GM12875 (cell line): Measurements from ENCODE around the gene GUCD1.

Experiments
- H3K4me3 ChIP-seq: one replicate; pipeline ENCODE4 v1.5.1; 2011; ENCODE audit warnings: low read depth, low read length, control low read depth
- TF ChIP-seq, protein P1 (sequence below): IDR thresholded peaks from 2 replicates; pipeline ENCODE4 v1.5.1; 2011; ENCODE audit warnings: low read depth, mild to moderate bottlenecking, control low read depth, inconsistent platforms, low read length, moderate library complexity, borderline replicate concordance; ENCODE audit not compliant: insufficient read depth

Gene GUCD1

DNA sequence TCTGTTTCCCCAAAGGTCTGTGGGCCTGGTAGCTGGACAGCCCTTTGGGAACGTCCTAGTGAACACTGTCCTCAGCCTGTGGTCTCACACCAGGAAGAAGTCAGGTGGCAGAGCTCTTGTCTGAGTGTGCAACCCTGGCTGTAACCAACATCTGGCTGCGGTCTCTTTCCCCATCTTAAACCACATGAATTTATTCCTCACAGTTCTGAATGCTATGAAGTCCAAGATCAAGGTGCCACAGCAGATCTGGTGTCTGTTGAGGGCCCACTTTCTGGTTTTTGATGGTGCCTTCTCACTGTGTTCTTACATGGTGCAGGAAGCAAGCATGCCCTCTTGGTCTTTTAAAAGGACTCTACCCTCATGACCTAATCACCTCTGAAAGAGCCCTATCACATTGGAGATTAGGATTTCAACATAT lies 57.1 kb downstream of the GUCD1 start:
- H3K4me3 ChIP-seq, result no peak overlapping the region
- TF ChIP-seq, protein P1, sequence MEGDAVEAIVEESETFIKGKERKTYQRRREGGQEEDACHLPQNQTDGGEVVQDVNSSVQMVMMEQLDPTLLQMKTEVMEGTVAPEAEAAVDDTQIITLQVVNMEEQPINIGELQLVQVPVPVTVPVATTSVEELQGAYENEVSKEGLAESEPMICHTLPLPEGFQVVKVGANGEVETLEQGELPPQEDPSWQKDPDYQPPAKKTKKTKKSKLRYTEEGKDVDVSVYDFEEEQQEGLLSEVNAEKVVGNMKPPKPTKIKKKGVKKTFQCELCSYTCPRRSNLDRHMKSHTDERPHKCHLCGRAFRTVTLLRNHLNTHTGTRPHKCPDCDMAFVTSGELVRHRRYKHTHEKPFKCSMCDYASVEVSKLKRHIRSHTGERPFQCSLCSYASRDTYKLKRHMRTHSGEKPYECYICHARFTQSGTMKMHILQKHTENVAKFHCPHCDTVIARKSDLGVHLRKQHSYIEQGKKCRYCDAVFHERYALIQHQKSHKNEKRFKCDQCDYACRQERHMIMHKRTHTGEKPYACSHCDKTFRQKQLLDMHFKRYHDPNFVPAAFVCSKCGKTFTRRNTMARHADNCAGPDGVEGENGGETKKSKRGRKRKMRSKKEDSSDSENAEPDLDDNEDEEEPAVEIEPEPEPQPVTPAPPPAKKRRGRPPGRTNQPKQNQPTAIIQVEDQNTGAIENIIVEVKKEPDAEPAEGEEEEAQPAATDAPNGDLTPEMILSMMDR, result no peak

DNA sequence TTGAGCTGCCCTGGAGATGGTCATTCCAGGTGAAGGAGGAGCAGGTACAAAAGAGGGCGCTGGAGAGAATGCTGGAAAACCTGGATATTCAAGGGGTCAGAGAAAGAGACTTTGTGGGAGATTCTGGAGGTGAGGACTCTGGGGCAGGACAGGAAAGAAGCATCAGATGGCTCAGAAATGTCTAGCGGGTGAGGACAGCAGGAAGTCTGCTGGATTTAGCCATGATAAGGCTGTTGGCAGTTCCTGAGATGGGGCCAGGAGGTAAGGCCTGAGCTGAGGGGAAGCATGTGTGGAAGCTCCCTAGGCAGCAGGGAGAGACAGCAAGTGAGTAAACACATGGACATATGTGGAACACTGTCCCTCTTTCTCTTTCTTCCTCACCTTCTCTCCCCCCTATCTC lies 58.3 kb downstream of the GUCD1 start:
- H3K4me3 ChIP-seq, result no peak overlapping the region
- TF ChIP-seq, protein P1, result no peak

DNA sequence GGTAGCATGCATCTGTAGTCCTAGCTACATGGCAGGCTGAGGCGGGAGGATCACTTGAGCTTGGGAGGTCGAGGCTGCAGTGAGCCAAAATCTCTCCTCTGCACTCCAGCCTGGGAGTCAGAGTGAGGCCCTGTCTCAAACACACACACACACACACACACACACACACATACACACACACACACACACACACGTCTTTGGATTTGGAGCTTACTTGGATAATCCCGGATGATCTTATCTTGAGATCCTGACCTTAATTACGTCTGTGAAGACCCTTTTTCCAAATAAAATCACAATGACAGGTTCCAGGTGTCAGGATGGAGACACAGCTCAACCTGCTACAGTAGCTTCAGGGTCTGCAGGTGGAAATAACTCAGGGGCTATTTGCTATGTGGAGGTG lies 58.7 kb downstream of the GUCD1 start:
- TF ChIP-seq, protein P1, result no peak
- no peak overlapping the region for H3K4me3 ChIP-seq

DNA sequence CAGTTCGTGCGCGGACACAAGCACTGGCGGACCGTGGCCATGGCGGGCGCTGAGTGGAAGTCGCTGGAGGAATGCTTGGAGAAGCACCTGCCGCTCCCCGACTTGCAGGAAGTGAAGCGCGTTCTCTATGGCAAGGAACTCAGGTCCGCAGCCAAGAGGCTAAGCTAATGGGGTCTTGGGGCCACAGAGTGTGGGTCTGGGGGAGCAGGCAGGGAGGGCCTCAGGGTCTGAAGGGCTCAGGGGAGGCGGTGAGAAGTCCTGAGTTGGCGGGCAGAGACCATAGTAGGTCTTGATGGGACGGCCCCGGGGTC lies 59.6 kb downstream of the GUCD1 start:
- H3K4me3 ChIP-seq, result no peak overlapping the region
- TF ChIP-seq, protein P1, result no peak

DNA sequence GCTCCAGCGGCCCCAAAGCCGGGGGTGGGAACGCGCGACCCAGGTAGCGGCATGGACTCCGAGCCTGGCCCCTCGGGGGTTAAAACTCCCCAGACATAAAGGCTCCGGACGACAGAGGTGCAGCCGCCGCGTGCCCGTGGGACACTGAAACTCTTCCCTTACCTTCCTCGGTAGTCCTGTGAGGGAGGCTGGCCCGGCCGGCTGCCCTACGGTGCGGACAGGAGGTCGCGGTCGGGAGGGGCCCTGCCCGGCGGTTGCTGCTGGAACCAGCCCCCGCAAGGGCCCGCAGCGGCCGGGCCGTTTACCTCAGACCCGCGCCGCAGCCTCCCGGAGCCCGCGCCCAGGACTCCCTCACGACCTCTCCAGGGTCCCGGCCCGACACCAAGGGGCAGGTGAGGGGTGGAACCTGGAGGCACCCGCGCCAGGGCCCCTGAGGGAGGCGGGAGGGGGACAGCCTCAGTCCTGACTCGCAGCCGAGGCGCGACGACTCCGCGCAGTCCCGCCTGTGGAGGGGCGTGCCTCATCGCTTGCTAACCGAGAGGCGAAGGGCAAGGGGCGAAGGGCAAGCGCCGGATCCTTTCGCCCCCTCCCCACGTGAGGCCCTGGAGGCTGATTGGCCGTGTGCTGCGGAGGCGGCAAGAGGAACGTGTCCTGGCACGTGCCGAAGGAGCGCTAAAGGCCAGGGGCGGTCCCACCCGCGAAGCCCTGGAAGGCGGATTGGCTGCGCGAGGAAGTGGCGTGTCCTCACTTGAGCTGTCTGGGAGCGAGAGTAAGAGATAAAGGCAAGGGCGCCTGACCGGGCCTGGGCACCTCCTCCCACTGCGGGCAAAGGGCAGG lies 60.2 kb downstream of the GUCD1 start, which contains the start of gene UPB1:
Gene UPB1 (plus strand): TSS at position 805 of the 837 bp plus-strand sequence. CDS start 72 bp downstream, outside the sequence.
- no peak within 1 kb of the TSS for H3K4me3 ChIP-seq
- TF ChIP-seq, protein P1, result no peak

DNA sequence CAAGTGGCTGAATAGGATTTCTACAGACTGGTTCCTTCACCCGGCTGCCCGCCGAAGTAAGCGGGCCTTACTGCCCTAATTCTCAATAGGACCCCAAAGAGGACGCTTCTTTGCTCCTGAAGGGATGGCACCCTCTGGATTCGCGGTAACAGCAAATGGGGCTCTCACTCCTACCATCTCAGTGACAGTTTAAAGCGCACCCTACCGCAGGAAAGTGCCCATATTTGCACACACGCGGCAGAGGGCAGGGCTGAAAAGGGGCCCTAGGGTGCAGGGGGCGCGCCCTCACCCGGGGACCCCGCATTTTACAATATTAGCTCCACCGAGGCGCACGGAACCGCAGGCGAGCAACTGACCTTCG lies 60.8 kb downstream of the GUCD1 start:
- no peak overlapping the region for H3K4me3 ChIP-seq
- TF ChIP-seq, protein P1, result no peak

DNA sequence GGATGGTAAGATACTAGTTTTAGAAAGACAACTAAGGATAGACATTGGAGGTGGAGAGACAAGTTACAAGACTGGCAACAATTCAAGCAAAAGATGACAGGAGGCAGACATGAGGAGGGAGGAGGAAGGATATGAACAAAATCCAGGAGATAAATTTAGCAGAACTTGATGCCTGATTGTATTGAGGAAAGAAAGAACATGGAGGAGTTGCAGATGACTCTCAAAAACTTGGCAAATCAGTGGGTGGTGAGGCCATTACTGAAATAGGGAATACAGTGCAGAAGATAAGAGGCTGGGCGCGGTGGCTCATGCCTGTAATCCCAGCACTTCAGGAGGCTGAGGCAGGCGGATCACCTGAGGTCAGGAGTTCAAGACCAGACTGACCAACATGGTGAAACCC lies 62.5 kb downstream of the GUCD1 start:
- H3K4me3 ChIP-seq, result no peak overlapping the region
- TF ChIP-seq, protein P1, result no peak
